ENCODE results near the gene MCAM.

DNA sequence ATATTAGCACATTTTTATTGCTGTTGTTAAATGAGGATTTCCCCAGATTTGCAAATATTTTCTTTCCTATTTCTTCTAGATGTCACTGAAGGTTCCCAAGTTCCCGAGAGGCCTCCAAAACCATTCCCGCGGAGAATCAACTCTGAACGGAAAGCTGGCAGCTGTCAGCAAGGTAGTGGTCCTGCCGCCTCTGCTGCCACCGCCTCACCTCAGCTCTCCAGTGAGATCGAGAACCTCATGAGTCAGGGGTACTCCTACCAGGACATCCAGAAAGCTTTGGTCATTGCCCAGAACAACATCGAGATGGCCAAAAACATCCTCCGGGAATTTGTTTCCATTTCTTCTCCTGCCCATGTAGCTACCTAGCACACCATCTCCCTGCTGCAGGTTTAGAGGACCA, 17.5 kb downstream of the MCAM start:
- TF ChIP-seq, protein P1, sequence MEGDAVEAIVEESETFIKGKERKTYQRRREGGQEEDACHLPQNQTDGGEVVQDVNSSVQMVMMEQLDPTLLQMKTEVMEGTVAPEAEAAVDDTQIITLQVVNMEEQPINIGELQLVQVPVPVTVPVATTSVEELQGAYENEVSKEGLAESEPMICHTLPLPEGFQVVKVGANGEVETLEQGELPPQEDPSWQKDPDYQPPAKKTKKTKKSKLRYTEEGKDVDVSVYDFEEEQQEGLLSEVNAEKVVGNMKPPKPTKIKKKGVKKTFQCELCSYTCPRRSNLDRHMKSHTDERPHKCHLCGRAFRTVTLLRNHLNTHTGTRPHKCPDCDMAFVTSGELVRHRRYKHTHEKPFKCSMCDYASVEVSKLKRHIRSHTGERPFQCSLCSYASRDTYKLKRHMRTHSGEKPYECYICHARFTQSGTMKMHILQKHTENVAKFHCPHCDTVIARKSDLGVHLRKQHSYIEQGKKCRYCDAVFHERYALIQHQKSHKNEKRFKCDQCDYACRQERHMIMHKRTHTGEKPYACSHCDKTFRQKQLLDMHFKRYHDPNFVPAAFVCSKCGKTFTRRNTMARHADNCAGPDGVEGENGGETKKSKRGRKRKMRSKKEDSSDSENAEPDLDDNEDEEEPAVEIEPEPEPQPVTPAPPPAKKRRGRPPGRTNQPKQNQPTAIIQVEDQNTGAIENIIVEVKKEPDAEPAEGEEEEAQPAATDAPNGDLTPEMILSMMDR (IDR thresholded peaks at IDR 0.05; ENCODE audit: low read depth, low read length, poor library complexity, severe bottlenecking): no peak
- no peak for TF ChIP-seq EZH2phosphoT487 (IDR thresholded peaks at IDR 0.05; ENCODE audit: borderline replicate concordance, low read length)

All from DOHH2 (cell line).